Stimulated activated CD4-positive, alpha-beta T cell treated with anti-CD3 and anti-CD28 coated beads, TNF-alpha, amount 100 ng/mL, for 1 hour (primary cell): ENCODE measurements around the gene RBM20.

Source experiments
- DNase-seq, 3 donors: peaks; one replicate each; pipeline ENCODE4 v3.0.0-alpha.2; 2020; ENCODE audit warnings: low read depth in 3 of 3, low spot score in 1 of 3

Gene RBM20

DNA sequence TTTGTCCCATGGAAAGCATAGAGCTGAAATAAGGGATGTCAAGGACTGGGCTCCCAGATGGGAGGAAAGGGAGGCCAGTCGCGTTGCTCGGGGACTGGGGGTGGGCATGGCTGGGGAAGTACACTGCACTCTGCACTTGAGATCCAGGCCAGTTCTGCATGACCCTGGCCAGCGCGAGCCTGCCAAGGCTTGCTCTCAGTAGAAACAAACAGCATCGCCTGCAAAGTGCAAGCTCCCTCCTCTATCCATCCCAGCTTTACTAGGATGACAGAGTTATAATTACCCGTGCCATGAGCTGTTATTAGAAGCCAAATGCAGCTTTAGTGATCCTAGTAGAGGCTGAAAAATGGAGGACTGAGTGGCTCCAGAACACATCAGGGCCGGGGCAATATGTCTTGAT is 183.7 kb downstream of the RBM20 start:
- DNase-seq = no peak

- DNase-seq = no peak
These were observed 184.4 kb downstream of the RBM20 start for GRCh38 chr10:110828525-110828924.

- DNase-seq = no peak
These were observed 185.7 kb downstream of the RBM20 start for GRCh38 chr10:110829721-110830410.

- DNase-seq = no peak
These were observed 189.3 kb downstream of the RBM20 start for GRCh38 chr10:110833234-110833940.

DNA sequence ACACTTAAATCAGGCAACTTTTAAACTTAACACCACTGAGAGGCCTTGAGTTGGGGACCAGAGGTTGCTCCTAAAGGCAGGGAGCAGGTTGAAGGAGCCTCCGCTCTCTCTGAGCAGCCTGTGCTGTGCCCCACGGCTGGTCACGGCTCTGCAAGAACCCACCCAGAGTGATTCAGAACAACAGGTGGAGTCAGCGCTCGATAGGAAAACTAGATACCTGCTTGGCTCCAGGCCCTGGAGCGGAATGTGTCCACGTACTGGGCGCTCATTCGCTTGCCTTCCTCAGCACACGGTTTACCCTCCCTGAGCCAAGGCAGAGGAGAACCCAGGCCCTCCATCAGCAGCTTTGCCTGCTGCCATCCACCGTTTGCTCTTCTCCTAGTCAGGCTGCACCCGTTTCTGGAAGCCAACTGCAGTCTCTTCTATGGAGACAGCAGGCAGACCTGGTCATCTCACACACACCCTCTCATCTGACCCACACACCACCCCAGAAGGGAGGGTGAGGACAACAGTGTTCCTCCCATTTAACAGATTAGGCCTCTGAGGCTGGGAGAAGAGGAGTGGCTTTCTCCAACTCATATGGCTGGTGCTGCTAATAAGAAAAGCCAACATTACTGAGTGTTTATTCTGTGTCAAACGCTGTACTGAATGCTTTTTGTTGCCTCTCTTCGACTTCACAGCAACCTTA is 189.9 kb downstream of the RBM20 start:
- no peak for DNase-seq

DNA sequence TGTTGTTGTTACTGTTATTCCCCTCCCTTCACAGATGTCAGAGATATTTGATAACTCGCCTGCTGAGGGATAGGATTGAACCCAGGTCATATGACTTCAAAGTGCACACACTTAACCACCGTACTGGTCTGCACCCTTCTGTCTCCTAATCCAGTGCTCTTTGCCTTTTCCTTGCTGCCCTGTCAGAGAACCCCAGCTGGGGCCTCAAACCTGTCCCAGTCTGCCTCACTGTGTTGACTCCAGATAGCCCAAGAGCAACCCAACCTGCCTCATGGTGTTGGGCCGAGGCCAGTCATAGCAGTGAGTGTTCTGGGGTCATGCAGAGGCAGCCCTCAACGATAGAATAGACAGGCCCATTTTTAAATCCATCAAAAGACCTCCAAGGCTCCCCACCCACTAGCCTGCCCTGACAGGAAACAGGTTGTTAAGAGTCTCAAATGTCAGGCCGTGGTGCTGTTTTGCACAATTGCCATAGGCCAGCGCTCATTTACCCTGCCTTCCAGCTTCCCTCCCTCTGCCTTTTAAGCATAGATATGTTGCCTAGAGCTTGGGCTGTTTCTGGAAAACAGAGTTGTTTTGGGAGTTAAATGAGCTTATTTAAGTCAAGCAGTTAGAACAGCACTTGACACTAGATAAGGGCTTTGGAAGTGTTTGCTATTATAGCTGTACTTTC is 190.6 kb downstream of the RBM20 start:
- no peak for DNase-seq

- no peak for DNase-seq
These were observed 191.7 kb downstream of the RBM20 start for GRCh38 chr10:110835841-110836240.

GRCh38 chr10:110836706-110837105 is 192.6 kb downstream of the RBM20 start:
- DNase-seq = no peak

DNA sequence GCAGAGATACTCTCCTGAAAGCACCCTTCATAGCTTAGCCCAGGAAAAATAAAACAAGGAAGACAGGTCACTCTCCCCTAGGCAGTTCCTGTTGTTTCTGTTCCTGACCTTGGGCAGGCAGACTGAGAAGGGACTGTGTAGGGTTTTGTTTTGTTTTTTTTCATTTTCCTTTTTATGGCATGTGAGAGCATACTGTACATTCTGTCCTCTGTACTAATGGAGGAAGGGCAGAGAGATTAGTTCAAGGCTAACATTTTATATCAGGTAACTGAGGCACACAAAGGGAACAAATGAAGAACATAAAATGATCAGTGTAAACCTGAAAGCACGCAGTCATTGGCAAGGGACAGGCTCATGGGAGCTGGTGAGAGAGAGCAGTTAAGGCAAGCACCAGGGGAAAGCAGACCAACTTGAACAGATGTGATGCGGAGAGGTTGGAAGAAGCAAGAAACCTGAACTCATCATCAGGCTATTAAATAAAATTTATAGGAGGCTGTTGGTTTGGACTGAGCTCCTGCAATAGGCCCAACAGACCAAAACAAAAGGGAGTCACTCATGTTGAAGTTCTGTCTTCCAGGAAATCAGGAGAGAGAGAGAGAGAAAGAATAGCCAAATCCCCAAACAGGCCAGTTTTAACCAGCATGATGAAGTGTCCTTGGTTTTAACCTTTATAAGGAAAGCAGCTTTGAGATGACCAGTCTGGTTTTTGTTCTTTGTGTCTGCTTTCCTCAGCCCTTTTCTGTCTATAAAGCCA is 193.5 kb downstream of the RBM20 start:
- DNase-seq = no peak

GRCh38 chr10:110840225-110840922 is 196.2 kb downstream of the RBM20 start:
- no peak for DNase-seq

DNA sequence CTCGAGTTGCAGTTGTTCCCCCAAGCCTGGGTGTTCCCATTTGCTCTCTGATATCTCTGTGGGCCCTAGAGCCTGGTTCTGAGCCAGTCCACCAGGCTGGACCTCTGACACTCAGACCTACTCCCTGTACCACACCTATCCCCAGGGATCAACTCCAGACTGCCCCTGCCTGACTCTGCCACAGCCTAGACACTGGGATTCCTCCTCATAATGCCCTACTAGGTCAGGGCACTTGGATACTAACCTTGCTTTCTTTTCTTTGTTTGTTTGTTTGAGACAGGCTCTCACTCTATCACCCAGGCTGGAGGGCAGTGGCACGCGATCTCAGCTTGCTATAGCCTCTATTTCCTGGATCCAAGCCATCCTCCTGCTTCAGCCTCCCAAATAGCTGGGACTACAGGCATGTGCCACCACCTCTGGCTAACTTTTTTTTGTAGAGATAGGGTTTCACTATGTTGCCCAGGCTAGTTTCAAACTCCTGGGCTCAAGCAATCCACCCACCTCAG is 196.8 kb downstream of the RBM20 start:
- no peak for DNase-seq

DNA sequence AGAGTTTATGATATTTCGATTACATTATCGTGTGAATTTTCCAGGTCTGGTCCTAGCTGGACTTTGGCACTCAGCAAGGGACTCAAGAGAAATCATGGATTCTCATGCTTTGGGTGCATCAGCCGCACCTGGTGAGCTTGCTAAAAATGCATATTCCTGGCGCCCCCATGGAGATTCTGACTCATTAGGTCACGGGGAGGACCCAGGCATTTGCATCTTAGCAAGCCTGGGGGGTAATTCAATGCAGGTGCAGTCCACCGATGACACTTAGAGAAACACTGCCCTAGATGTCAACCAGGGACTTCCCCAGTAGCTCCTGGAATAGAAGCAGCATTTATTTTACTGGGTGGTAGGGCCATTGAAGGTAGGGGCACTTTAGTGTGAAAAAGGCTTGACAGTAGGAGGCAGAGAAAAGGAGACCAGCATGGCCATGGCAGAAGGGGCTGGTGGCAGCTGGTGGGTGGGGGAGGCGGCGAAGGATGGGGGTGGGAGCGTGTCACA is 197.7 kb downstream of the RBM20 start:
- no peak for DNase-seq

DNA sequence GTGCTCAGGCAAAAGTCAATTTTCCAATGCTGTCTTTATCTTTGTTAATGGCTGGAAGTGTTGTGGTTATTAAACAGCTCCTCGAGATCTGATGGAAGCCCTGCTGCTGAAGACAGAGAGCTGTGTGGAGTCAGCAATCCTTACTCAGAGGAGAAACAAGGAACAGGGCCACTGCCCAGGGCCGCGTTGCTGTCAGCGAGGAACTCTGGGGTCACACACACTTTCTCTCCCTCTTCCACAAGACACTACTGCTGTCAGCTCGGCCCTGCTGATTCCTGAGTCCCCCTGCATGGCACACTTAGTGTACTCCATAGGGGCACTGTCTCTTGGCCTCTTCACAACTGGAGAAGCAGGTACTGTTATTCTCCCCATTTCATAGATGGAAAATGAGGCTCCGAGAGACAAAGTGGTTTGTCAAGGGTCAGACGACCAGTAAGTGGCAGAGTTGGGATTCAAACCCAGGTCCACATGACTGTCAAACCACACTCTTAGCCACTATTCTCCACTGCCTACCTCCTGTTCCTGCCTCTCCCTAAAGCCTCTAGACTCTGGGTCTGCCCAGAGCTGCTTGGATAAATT is 198.3 kb downstream of the RBM20 start:
- no peak for DNase-seq

GRCh38 chr10:110843031-110843430 is 198.9 kb downstream of the RBM20 start:
- DNase-seq = no peak

- DNase-seq = no peak
These were observed 199.9 kb downstream of the RBM20 start for GRCh38 chr10:110843796-110844616.

- no peak for DNase-seq
These were observed 200.4 kb downstream of the RBM20 start for GRCh38 chr10:110844617-110844881.

GRCh38 chr10:110845192-110845755 is 201.1 kb downstream of the RBM20 start:
- no peak for DNase-seq

GRCh38 chr10:110845756-110846620 is 201.9 kb downstream of the RBM20 start:
- DNase-seq = no peak
